MM.1S (cell line): ENCODE results near the gene SPHKAP.

Experiments used
- DNase-seq: peaks from one replicate; pipeline ENCODE4 v3.0.0-alpha.2; 2015
- H2AFZ ChIP-seq: fragments of 300-600 bp; sonication (generic); 2 replicates; pipeline ENCODE4 v1.6.0; 2016; ENCODE audit warnings: antibody characterized with exemption, low read length
- H3F3A ChIP-seq: fragments of 300-600 bp; sonication (generic); 2 replicates; pipeline ENCODE4 v1.6.1; 2016; ENCODE audit warnings: mild to moderate bottlenecking, antibody characterized with exemption, low read length, moderate library complexity, mixed read lengths; ENCODE audit not compliant: insufficient read depth
- H3K27ac ChIP-seq: fragments of 300-600 bp; sonication (generic); 2 replicates; pipeline ENCODE4 v1.5.1; 2016; ENCODE audit warnings: mild to moderate bottlenecking, low read length
- H3K27me3 ChIP-seq: fragments of 300-600 bp; sonication (generic); replicated peaks from 2 replicates; pipeline ENCODE4 v1.6.0; 2016; ENCODE audit warnings: low read length; ENCODE audit not compliant: insufficient read depth
- H3K36me3 ChIP-seq: fragments of 300-600 bp; sonication (generic); replicated peaks from 2 replicates; pipeline ENCODE4 v1.6.1; 2016; ENCODE audit warnings: mild to moderate bottlenecking, low read length, mixed read lengths; ENCODE audit not compliant: insufficient read depth
- H3K4me1 ChIP-seq: fragments of 300-600 bp; sonication (generic); 2 replicates; pipeline ENCODE4 v1.6.1; 2016; ENCODE audit warnings: low read length, mixed read lengths
- H3K4me2 ChIP-seq: fragments of 300-600 bp; sonication (generic); 2 replicates; pipeline ENCODE4 v1.6.0; 2016; ENCODE audit warnings: low read depth, low read length
- H3K4me3 ChIP-seq: fragments of 300-600 bp; sonication (generic); 2 replicates; pipeline ENCODE4 v1.5.1; 2016; ENCODE audit warnings: low read length, mixed read lengths
- H3K79me2 ChIP-seq: fragments of 300-600 bp; sonication (generic); 2 replicates; pipeline ENCODE4 v1.6.1; 2016; ENCODE audit warnings: mixed run types, low read length, mixed read lengths
- H3K9ac ChIP-seq: fragments of 300-600 bp; sonication (generic); 2 replicates; pipeline ENCODE4 v1.6.1; 2016; ENCODE audit warnings: low read length, mixed read lengths
- H3K9me2 ChIP-seq: fragments of 300-600 bp; sonication (generic); replicated peaks from 2 replicates; pipeline ENCODE4 v1.6.1; 2016; ENCODE audit warnings: mild to moderate bottlenecking, low read length, mixed read lengths; ENCODE audit not compliant: insufficient read depth
- H3K9me3 ChIP-seq: fragments of 300-600 bp; sonication (generic); replicated peaks from 2 replicates; pipeline ENCODE4 v1.6.1; 2016; ENCODE audit warnings: mild to moderate bottlenecking, low read length, mixed read lengths; ENCODE audit not compliant: insufficient read depth
- H4K20me1 ChIP-seq: fragments of 300-600 bp; sonication (generic); 2 replicates; pipeline ENCODE4 v1.6.1; 2016; ENCODE audit warnings: mild to moderate bottlenecking, low read length, moderate library complexity, mixed read lengths; ENCODE audit not compliant: insufficient read depth
- EZH2 ChIP-seq: fragments of 300-600 bp; sonication (generic); optimal IDR thresholded peaks from 2 replicates; pipeline ENCODE3; 2017; ENCODE audit warnings: low read depth, mild to moderate bottlenecking, antibody characterized with exemption, low read length, mixed read lengths
- EZH2phosphoT487 ChIP-seq: fragments of 300-600 bp; sonication (generic); IDR thresholded peaks from 2 replicates; pipeline ENCODE4 v1.6.1; 2018; ENCODE audit warnings: antibody characterized with exemption, low read length
- TF ChIP-seq, protein P1 (sequence below): fragments of 300-600 bp; sonication (generic); IDR thresholded peaks from 2 replicates; pipeline ENCODE4 v1.5.1; 2016; ENCODE audit warnings: antibody characterized with exemption, low read length, mixed read lengths

Gene SPHKAP

DNA sequence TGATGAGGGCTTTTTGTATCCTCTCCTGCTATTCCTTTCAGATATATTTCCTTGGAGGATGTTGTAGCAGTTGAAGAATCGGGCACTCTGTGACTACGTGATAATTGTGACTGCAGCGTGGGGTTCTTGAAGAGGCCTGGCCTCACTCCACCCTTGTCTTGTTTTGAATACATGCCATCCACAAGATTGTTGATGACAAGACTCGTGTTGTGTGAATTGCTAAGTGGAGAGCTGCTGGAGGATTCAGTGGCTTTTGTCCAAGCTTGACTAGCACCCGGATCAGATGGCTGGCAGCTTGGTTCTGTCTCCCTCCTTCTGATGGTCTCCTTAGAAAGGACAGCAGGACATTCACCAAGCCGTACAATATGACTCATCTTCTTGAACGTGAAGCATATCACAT, 163.2 kb downstream of the SPHKAP start:
- Histone ChIP-seq H3K27me3 (no peaks in the 10 kb centered on the region), H2AFZ (no peak overlapping the region)
- TF ChIP-seq EZH2: no peak
- TF ChIP-seq EZH2phosphoT487: no peak
- TF ChIP-seq, protein P1, sequence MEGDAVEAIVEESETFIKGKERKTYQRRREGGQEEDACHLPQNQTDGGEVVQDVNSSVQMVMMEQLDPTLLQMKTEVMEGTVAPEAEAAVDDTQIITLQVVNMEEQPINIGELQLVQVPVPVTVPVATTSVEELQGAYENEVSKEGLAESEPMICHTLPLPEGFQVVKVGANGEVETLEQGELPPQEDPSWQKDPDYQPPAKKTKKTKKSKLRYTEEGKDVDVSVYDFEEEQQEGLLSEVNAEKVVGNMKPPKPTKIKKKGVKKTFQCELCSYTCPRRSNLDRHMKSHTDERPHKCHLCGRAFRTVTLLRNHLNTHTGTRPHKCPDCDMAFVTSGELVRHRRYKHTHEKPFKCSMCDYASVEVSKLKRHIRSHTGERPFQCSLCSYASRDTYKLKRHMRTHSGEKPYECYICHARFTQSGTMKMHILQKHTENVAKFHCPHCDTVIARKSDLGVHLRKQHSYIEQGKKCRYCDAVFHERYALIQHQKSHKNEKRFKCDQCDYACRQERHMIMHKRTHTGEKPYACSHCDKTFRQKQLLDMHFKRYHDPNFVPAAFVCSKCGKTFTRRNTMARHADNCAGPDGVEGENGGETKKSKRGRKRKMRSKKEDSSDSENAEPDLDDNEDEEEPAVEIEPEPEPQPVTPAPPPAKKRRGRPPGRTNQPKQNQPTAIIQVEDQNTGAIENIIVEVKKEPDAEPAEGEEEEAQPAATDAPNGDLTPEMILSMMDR: no peak

GRCh38 chr2:228017784-228018183, 163.7 kb downstream of the SPHKAP start:
- Histone ChIP-seq H3K79me2 (no peaks in the 10 kb centered on the region), H3K4me3 (no peak overlapping the region), H3K9me2 (no peaks in the 10 kb centered on the region), H3K4me1 (no peaks in the 10 kb centered on the region), H2AFZ (no peak overlapping the region), H3K27me3 (no peaks in the 10 kb centered on the region), H3F3A (no peaks in the 10 kb centered on the region), H4K20me1 (no peaks in the 10 kb centered on the region), H3K27ac (no peak overlapping the region), H3K9ac (no peak overlapping the region), H3K4me2 (no peak overlapping the region), H3K36me3 (no peaks in the 10 kb centered on the region), H3K9me3 (no peaks in the 10 kb centered on the region)
- DNase-seq: no peak
- TF ChIP-seq, protein P1: no peak
- no peak for TF ChIP-seq EZH2
- no peak for TF ChIP-seq EZH2phosphoT487

More for the DNA sequence above, 163.2 kb downstream of the SPHKAP start:
- Histone ChIP-seq H3K27ac (no peak overlapping the region), H3K9me2 (no peaks in the 10 kb centered on the region), H3K79me2 (no peaks in the 10 kb centered on the region), H3K9me3 (no peaks in the 10 kb centered on the region), H4K20me1 (no peaks in the 10 kb centered on the region), H3K4me2 (no peak overlapping the region), H3K4me1 (no peaks in the 10 kb centered on the region), H3K4me3 (no peak overlapping the region), H3K36me3 (no peaks in the 10 kb centered on the region), H3F3A (no peaks in the 10 kb centered on the region), H3K9ac (no peak overlapping the region)
- no peak for DNase-seq

DNA sequence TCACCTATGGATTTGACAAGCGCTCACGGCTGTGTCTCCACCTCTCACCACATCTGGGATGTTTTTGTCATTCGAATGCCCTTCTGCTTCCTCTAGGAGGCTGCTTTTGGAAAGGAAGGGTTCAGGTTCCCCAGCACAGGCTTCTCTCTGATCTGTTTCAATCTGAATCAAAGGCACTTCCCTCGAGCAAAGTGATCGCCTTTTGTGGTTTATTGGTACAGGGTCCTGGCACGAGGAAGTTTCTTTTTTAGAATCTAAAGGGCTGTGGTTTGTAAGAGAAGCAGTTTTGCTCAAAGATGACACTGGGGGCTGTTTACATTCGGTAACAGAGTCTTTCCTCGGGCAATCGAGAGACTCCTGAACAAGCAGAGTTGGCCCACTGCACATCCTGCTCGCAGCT, 165.1 kb downstream of the SPHKAP start:
- Histone ChIP-seq H3K9me3 (no peaks in the 10 kb centered on the region), H3K9me2 (no peaks in the 10 kb centered on the region), H3K9ac (no peak overlapping the region), H3K27me3 (no peaks in the 10 kb centered on the region), H3K36me3 (no peaks in the 10 kb centered on the region), H3K4me3 (no peak overlapping the region), H2AFZ (no peak overlapping the region), H3F3A (no peaks in the 10 kb centered on the region), H3K4me1 (no peaks in the 10 kb centered on the region), H3K4me2 (no peak overlapping the region), H3K79me2 (no peaks in the 10 kb centered on the region), H3K27ac (no peak overlapping the region), H4K20me1 (no peaks in the 10 kb centered on the region)
- DNase-seq: no peak
- TF ChIP-seq, protein P1: no peak
- TF ChIP-seq EZH2phosphoT487 (no peak), EZH2 (no peak)
